Tibial artery (tissue), 4 donors: Measurements from ENCODE around the gene TRMT10A.
A peak's percentile ranks its signal among the peaks of the same experiment; 100 is the strongest.

Experiments
- DNase-seq, 2 donors: peaks; one replicate each; pipeline ENCODE4 v3.0.0-alpha.2; 2019
- H3K27ac ChIP-seq, 2 donors: fragments of 200-600 bp; sonication (generic) in 1 of 2; 1 replicate in 1 of 2; 2 replicates in 1 of 2; pipeline ENCODE4 v1.5.1; 2018 to 2019; ENCODE audit warnings: mild to moderate bottlenecking in 1 of 2
- H3K27me3 ChIP-seq, 2 donors: fragments of 200-600 bp; sonication (generic) in 1 of 2; one replicate each; pipeline versions ENCODE4 v1.5.1 to v1.6.0; 2016 to 2019
- H3K36me3 ChIP-seq, 3 donors: fragments of 200-600 bp; sonication (generic) in 2 of 3; one replicate each; pipeline ENCODE4 v1.5.1; 2016 to 2019; ENCODE audit warnings: mild to moderate bottlenecking in 2 of 3
- H3K4me1 ChIP-seq, 4 donors: fragments of 200-600 bp; sonication (generic) in 2 of 4; 1 replicate in 3 of 4; 2 replicates in 1 of 4; pipeline ENCODE4 v1.5.1; 2016 to 2019
- H3K4me3 ChIP-seq, 2 donors: fragments of 200-600 bp; sonication (generic) in 1 of 2; 1 replicate in 1 of 2; 2 replicates in 1 of 2; pipeline ENCODE4 v1.5.1; 2018 to 2019; ENCODE audit warnings: mild to moderate bottlenecking in 2 of 2
- H3K9me3 ChIP-seq, 3 donors: fragments of 200-600 bp; sonication (generic) in 1 of 3; one replicate each; pipeline ENCODE4 v1.5.1; 2016 to 2019
- CTCF ChIP-seq, 2 experiments: fragments of 200-600 bp in 1 of 2; fragments of 450-650 bp in 1 of 2; IDR thresholded peaks; one replicate each; pipeline ENCODE4 v1.5.1; 2017 to 2019; ENCODE audit warnings: antibody characterized with exemption in 2 of 2, mild to moderate bottlenecking in 1 of 2, moderate library complexity in 1 of 2
- intact Hi-C: fragments of 100-400 bp; cut with DNase I; formaldehyde crosslinking; loops from one replicate; pipeline ENCODE4 v1.15.0; 2023; ENCODE audit warnings: low total_unique reads

TRMT10A gene, protein sequence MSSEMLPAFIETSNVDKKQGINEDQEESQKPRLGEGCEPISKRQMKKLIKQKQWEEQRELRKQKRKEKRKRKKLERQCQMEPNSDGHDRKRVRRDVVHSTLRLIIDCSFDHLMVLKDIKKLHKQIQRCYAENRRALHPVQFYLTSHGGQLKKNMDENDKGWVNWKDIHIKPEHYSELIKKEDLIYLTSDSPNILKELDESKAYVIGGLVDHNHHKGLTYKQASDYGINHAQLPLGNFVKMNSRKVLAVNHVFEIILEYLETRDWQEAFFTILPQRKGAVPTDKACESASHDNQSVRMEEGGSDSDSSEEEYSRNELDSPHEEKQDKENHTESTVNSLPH

DNA sequence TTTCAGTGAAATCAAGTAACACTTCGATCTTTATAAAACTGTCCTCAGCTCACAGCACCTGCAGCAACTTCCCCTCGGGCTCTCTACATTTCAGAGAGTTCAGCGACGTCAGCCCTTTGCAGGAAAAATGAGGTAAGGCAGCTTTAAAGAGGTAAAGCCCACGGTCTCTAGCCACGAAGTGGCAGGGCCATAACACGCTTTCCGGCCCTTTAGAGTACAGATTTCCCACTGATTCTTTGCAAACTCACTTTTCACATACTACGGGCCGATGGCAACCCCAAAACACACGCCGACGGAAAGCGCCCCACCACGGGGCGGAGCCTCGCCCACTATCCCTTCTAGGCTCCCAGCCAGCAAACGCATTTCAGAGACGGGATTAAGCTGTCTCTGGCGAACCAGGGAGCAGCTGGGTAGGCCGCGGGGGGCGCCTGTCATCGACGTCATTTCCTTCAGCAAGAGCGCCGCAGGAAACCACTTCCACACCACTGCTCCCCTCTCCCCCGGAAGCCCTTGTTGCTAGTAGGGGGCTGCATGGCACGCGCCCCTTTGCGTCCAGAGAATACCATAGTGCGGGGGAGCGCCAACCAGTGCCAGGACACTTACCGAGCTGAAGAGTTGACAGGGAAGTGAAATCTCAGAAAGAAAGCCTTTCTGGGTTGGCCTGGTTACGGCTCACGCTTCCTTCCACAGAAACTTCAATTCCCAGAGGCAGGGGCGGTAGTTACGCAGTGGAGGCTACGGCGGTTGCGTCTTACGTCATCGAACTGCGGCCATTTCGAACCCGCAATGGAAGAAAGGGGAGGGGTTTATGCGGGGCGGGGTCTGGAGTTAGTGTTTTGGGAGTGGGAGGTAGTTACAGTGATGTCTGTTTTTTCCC lies at the start of gene TRMT10A:
Gene TRMT10A, minus strand, starts transcription at position 730 of the 877 bp plus-strand sequence. CDS start 4,701 bp downstream, outside the sequence.
- intact Hi-C loops: loop anchor here (5.0 to 10.0 kb wide), 4 partner anchors 91 to 384 kb away; partner anchors contain the start of genes C4orf54, DNAJB14 and LAMTOR3

GRCh38 chr4:99612704-99613103 lies 48.9 kb upstream of the TRMT10A start:
- no peak for DNase-seq
- H3K4me1 ChIP-seq: peaks cover 0 to 25% (median 12%) of the 10 kb centered on the region in 4 donors
- H3K36me3 ChIP-seq: no peaks in the 10 kb centered on the region
- H3K27ac ChIP-seq: no peak overlapping the region
- no peak for TF ChIP-seq CTCF (IDR thresholded peaks at IDR 0.05)
- H3K9me3 ChIP-seq: no peaks in the 10 kb centered on the region
- H3K27me3 ChIP-seq: no peaks in the 10 kb centered on the region
- intact Hi-C loops: no loop called here
- no peak overlapping the region for H3K4me3 ChIP-seq

More for the DNA sequence above, at the start of gene TRMT10A:
- Histone ChIP-seq H3K4me3 (peak within 1 kb of the TSS; percentile 54 to 61), H3K27ac (peak within 1 kb of the TSS; percentile 86 to 89), H3K27me3 (no peaks in the 10 kb centered on the region), H3K4me1 (peaks cover 0 to 31% (median 13%) of the 10 kb centered on the region in 4 donors), H3K36me3 (no peaks in the 10 kb centered on the region), H3K9me3 (no peaks in the 10 kb centered on the region)
- TF ChIP-seq CTCF (IDR thresholded peaks at IDR 0.05): peak in 1 of 2 experiments; percentile 13
- DNase-seq: peak; percentile 97 to 98

DNA sequence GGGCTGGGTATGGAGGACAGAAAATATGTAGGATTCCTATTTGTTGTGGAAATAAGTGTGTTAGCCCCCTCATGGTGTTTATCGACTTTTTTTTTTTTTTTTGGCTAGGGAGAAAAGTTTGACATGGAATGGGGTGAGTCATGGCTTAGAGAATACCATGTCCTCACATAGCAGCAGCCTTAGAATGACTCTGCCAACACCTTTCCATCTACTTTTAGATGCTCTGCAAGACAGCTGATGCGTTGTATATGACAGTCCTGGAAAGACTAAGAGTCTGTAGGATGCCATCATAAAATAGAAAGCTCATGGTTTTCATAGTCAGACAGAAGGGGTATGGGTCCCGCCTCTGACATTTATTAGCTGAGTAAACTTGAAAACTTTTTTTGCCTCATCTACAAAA lies 48.4 kb upstream of the TRMT10A start:
- intact Hi-C loops: no loop called here
- Histone ChIP-seq H3K27ac (no peak overlapping the region), H3K36me3 (no peaks in the 10 kb centered on the region), H3K4me1 (peaks cover 0 to 25% (median 12%) of the 10 kb centered on the region in 4 donors), H3K4me3 (no peak overlapping the region), H3K27me3 (no peaks in the 10 kb centered on the region), H3K9me3 (no peaks in the 10 kb centered on the region)
- no peak for DNase-seq
- TF ChIP-seq CTCF (IDR thresholded peaks at IDR 0.05): no peak

DNA sequence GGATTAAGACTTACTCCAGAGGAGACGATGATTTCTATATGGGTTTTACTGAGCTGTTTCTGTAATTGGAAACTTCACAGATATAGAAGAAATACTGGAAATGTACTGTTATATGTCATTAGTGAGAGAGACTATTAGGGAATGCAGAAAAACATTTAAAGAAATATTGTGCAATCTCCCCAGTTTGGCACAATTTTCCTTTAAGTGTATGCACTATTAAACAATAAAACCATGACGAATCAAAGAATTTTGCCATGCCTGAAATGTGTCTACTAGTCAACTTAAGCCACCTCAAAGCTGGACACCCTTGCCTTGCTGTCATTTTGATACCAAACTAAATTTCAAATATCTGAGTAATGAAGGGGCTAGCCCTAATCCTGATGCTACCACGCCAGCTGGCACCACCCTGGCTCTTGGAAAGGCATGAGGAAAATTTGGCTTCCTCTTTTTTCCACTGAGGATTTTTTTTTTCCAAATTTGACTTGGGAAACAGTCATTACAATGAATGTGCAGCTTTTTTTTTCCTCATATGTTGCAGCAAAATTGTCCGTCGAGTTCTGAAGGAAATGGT lies 46.9 kb upstream of the TRMT10A start:
- Histone ChIP-seq H3K27ac (peak overlapping the region in 1 of 2 donors; percentile 27), H3K4me1 (peaks cover 0 to 25% (median 10%) of the 10 kb centered on the region in 4 donors), H3K4me3 (peak overlapping the region; percentile 0 to 19), H3K36me3 (no peaks in the 10 kb centered on the region), H3K9me3 (no peaks in the 10 kb centered on the region), H3K27me3 (no peaks in the 10 kb centered on the region)
- intact Hi-C loops: no loop called here
- no peak for TF ChIP-seq CTCF (IDR thresholded peaks at IDR 0.05)
- peak in 1 of 2 donors; percentile 68 for DNase-seq

DNA sequence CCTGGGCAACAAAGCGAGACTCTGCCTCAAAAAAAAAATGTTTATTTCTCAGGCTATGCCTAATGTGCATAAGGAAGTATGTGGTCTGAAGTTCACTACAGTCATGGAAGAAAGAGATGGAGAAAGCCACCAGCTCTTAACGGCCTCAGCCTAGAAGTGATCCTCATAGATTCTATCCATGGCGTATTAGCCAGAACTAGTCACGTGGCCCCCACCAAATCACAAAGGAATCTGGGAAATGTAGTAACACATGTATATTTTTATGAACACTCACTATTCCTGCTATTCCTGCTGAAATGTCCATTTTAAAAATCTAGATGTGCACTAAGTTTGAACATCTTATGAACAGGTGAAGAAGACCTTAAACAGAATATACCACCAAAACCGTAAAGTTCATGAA lies 44.6 kb upstream of the TRMT10A start:
- Histone ChIP-seq H3K36me3 (no peaks in the 10 kb centered on the region), H3K27me3 (no peaks in the 10 kb centered on the region), H3K4me1 (peaks cover 0 to 25% (median 10%) of the 10 kb centered on the region in 4 donors), H3K4me3 (no peak overlapping the region), H3K9me3 (no peaks in the 10 kb centered on the region), H3K27ac (no peak overlapping the region)
- no peak for DNase-seq
- intact Hi-C loops: no loop called here
- no peak for TF ChIP-seq CTCF (IDR thresholded peaks at IDR 0.05)
